HS-27A (cell line): ENCODE results near the gene SMYD3.
A peak's percentile ranks its signal among the peaks of the same experiment; 100 is the strongest.

Experiments used
- DNase-seq: peaks from one replicate; pipeline ENCODE4 v3.0.0-alpha.2; 2012; ENCODE audit warnings: low read depth, missing footprints

SMYD3 gene

DNA sequence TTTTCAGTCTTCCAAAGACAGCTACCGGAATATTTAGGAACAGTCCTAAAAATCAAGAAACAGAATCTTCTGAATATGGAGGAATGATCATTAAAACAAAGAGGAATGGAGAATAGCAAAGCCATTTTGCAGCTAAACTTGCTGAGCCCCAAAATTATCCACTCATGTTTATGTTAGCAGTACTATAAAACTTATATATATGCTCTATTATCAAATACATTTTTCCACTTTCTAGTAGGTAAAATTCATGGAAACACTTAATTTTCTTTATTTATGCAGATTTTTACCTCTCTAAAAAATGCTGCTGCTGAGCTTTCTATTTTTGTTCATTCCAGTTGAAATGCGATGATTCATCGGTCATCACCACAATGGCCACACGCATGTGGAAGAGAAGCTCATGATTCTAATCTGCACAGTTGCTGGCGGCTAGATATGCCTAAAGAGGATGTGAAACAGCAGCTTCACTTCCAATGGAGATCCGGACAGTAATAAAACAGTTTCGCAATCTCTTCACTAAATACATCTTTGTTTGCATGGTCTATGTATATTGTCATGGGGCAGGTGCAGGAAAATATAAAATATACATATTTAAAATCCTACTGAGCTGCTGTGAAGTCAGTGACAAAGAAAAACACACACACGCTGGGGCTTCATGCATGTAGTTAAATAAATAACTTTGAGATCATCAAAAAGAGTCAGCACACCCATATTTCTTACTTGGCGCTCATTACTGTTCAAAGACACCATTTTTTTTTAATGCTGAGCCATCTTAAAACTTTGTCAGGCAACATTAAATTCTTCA is 292.2 kb downstream of the SMYD3 start:
- DNase-seq = peak; percentile 49

DNA sequence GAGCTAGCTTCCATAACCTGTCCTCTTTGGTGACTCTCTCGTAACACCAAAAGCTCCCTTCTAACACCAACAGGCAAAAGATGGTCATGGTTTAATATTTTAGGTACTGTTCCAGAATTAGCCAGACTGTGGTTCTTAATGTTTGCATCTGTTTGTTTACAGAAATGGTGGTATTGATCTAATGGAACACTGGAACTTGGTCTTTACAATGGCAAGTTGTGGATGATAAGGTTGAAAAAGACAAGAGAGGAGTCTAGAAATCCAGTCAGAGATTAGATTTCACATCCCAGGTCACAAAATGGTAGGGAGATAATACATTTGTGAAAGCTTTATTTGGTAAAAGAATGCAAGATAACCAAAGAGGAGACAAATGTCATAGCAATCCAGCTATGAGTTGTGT is 293.1 kb downstream of the SMYD3 start:
- no peak for DNase-seq

DNA sequence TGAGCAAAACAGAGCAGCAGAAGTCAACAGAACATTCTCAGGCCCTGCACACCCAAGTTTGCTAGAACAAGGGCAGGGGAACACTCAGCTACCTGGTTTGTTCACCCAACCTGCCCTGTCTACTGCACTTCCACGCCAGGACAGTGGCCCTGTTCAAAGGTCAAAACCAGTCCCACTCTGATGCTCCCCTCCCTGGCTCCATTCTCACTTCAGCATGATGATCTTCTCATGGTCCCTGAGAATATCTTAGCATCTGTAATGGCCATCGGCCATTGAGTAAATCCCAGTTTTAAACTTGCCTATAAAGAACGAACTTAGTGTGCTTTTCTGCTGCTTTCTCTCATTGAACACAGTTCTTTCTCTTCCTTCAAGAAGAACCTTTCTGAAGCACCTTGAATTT is 293.6 kb downstream of the SMYD3 start:
- DNase-seq = no peak

DNA sequence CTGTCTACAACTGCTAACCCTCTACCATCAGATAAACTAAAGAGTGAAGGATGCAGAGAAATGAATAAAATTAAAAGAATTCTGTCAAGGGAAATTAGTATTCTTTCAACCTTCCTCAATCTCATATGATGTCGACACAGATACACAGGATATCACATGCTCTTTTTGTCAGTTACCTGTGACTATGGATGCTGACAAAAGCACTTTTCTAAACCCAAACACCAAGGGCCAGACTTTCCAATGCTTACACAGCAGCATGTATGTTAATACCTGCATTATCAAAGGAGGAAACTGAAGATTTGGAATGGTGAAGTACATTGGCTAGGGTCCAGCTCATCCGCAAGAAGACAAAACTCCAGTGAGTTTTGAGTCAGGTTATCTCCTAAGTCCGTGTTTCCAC is 294.0 kb downstream of the SMYD3 start:
- no peak for DNase-seq

DNA sequence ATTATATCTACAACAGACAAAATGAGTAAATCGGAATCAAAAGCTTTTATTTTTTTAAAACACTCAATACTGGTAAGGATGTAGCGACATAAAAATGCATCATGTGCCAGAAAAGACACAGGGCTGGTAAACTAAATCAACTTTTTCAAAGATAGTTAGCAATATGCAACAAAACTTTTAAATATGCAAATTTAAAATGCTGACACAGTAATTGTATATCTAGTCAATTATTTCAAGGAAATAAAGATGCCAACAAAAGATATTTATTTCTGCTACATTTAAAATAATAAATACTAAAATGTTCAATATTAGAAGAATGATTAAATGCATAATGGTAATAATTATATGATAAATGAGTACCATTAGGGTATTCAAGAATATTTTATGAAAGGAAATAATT is 295.1 kb downstream of the SMYD3 start:
- DNase-seq = no peak

DNA sequence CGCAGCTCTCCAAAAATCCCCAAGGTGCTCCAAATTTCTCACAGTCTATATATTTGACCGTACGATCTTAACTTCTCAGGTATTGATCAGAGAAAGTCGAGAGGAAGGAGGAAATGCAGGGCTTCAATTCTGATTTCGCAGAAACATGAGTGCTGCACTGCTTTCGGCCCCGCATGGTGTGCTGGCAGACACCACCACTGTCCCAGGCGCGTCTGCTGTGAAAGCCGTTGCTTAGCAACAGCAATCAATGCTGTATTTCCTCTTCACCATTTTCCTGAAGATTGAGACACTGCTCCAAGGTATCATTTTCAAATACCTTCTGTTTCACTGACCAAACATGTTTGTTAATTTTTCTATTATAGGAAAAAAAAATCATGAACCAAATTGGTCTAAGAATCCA is 296.3 kb downstream of the SMYD3 start:
- DNase-seq = no peak

DNA sequence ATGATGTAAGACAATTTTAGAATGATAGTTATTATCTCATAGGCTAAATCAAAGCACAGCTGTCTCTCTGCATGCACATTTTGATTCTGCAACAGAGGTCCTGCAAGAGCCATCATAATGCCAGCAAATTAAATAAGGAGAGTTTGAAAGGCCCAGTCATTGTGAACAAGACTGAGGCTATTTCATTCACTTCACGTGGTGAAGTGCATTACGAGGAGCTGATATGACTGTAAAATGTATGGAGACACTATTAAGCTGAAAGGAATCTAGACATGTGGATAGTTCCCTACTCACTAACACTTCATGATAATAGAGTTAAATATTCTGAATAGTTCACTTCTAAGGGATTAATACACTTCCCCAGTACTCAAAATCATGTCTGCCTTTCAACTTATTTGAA is 299.0 kb downstream of the SMYD3 start:
- DNase-seq = no peak

DNA sequence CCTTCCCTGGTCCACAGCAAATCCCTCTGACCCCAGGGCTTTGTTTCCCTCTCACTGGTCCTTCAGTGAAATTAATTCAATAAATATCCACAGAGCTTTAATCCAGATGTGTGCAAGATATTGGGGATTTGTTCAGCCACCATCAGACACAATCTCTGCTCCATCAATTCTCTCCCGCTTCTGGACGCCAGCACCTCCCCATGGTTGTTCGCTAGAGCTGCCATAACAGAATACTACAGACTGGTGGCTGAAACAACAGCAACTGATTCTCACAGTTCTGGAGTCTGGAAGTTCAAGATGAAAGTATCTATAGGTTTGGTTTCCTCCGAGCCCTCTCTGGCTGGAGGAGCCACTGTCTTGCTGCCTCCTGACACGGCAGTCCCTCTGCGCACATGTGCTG is 303.9 kb downstream of the SMYD3 start:
- no peak for DNase-seq

DNA sequence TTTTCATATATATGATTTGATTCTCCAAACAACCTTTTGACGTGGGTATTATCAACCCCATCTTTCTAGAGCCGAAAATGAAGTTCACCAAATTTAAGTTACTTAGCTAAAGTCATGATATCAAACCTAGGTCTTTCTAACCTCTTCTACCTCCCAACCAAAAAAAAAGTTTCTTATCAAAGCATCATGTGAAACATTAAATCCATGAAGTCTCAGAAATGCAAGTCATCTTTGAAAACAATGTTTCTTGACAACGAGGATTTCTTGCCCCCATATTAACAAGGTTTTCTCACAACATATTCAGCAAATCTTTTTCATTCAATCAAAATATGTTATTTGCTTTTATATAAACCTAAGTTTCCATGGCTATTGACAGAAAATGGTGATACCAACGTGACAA is 306.3 kb downstream of the SMYD3 start:
- no peak for DNase-seq

DNA sequence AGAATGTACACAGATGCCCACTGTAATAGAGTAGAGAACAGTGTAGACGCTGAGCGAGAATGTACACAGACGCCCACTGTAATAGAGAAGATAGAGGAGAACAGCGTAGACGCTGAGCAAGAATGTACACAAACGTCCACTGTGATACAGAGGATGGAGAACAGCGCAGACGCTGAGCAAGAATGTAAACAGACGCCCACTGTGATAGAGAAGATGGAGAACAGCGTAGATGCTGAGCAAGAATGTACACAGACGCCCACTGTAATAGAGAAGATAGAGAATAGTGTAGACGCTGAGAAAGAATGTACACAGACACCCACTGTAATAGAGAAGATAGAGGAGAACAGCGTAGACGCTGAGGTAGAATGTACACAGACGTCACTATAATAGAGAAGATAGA is 306.9 kb downstream of the SMYD3 start:
- DNase-seq = no peak

DNA sequence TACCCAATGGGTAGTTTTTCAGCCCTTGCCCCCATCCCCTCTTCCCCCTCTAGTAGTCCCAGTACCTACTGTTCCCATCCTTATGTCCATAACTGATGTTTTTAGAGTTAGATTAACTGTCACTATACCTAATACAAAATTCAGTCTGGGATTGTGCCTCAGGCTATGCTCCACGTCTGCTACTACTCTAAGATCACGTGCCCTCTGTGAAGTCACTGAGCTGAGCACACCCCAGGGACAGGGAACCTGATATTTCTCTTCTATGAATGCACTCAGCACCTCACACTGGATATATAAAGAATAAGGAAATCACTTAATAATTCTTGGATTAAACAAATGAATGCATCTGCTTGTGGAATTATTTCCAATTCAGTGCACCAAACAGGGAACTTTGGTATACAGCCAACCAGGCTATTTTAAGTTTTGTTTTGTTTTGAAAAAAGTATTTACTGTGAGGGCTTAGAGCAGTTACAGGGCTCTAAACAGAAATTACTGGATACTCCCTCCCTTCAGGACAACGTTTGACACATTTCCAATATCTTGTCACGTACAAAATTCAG is 307.9 kb downstream of the SMYD3 start:
- DNase-seq = no peak

DNA sequence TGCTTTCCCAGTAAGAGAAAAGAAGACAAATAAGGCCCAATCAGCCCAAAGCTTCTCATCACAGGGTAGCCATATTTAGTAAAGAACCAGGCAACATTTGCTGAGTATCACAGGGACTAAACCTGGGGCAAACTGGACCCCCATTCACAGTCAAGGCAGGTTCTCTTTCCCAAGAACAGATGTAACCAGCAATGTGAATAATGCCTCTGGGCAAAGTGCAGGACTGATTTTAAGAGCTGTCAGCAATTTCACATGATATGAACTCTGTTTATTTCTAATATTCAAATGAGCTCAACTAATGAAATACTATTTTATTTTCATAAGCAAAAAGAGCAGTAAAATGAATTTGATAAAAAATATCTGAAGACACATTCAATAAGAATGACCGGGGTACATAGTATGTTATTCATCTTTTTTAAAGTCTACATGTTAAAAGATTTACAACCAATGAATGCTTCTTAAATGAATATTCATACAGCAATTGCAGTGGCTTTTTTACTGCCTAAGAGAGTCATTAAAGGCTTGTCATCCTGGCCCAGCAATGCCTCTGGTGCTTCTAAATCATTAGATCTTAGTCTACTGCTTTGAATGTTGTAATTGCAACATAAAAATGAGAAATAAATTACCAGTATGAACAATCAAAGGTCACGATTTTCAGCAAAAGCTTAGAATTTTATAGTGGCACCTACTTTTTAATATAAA is 308.8 kb downstream of the SMYD3 start:
- DNase-seq = no peak

DNA sequence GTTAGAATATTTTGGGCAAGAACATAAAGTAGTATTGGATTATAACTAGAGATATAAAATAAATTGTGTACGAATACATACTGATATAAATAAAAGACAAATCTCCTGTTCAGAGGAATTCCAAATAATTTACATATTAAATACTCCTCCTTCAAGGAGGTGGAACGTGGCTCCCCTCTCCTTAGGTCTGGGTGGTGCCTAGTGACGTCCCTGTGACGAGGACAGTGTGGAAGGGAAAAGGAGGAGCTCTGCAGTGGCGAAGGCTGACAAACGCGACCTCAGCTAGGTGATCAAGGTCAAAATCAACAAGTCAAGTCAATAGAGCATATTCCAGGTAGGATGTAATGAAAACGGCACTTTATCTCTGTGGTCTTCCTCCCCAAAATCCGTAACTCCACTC is 310.0 kb downstream of the SMYD3 start:
- no peak for DNase-seq

DNA sequence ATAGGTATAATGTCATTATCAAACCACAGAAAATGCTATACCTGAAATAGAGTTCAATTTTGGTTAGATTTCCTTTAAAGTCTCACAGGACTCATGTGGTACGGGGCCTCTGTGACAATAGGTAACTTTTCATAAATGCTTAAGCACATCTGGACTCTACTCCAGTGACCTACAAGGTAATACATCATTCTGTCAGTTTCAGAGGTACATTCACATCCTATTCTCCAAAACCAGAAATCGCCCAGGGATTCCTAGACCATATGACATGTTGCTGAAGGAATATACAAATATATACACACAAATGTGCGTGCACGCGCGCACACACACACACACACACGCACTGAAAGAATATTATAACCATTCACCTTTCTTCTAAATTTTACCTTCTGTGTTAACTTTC is 311.8 kb downstream of the SMYD3 start:
- no peak for DNase-seq

DNA sequence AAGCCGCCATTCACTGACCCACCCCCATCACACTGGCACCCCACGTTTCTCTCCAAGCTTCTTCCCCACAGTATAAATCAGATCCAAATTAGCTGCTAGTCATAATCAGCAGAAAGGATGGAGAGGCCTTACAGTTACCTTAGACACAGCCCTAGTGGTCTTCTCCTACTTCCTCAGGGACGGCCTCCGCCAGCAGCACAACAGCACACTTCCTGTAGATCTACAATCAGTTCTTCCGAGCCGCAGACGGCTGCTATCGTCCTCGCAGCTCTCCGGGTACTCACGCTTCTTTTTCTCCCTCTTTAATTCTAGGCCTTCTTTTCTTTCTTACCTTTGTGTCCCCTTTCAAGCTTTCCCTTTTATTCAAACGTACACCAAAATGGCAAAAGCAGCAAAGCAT is 313.5 kb downstream of the SMYD3 start:
- DNase-seq = no peak

DNA sequence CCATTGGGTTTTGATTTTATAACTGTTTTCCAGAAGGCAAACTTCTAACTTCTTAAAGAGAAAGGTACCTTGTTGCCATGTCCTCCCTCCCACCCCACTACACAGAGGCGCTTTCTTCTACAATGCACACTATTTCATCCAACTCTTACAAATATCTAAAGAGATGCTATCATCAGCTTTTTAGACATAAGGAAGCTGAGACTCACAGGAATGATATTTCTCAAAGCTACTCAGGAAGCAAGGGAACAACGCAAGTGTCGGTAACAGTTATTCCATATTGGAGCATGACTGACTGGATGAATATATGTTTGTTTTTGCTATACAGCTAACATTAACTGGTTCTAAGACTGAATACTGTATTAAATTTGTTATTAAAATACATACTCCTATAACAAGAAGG is 318.0 kb downstream of the SMYD3 start:
- DNase-seq = no peak

DNA sequence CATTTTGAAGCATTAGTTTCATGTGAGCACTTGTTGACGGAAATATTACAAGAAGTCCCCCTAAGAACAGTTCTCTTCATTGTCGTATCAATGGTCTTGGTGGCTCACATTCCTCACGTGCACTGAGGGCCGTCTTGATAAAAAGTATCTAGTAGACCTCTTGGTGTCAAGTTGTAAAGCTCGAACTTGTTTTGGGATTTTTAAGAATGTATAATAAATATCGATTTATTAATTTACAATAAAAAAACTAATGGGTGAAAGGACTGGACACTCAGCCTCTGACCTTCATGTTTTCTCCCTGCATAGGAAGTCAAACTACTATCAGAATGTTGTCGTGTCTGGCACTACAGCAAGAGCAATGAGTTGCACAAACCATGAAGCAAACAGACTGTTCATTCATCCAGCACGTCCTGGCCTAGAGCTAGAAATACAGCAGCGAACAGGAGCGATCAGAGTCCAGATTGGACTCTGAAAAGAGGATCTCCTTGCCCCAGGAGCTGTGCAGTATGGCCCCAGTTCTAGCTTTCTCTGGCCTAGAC is 319.2 kb downstream of the SMYD3 start:
- DNase-seq = no peak

DNA sequence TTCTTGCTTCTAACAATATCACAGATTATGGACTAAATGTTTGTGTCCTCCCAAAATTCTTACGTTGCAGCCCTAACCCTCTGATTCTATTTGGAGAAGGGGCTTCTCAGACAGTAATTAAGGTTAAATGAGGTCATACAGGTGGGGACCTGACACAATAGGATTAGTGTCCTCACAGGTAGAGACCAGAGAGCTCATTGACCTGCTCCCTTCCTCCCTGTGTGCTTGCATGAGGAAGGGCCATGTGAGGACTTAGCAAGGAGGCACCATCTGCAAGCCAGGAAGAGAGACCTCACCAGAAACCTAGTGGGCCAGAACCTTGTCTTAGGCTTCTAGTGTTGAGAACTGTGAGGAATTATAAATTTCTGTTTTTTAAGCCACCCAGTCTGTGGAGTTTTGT is 322.6 kb downstream of the SMYD3 start:
- DNase-seq = no peak

DNA sequence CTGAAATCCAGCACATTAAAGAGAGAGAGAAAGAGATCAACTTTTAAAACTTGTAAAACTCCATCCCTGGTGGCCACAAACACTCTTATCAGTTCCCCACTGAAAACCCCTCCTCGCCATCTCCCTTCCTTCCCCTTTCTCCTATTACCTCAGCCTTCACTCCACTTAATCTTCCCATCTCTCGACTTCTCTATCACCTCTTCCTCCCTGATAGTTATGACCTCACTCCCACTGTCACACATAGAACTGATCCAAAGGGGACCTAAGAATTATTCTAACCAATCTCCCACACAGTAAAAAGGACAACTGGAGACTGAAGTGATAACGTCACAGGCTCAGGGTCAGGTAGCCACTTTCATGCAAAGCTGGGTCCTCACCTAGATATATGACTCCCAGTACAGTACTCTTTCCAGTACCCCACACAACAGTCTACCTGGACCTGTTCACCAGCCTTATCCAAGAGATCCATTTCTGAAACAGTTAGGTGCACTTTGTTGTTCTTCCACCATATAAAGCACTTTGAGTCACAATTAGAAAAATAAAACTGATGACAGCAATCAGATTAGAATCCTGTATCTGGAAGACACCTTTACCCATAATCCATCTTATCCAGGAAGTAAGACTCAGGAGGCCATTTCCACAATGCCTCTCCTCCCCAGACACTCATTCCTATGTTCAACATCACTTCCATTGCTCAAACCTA is 324.8 kb downstream of the SMYD3 start:
- no peak for DNase-seq

DNA sequence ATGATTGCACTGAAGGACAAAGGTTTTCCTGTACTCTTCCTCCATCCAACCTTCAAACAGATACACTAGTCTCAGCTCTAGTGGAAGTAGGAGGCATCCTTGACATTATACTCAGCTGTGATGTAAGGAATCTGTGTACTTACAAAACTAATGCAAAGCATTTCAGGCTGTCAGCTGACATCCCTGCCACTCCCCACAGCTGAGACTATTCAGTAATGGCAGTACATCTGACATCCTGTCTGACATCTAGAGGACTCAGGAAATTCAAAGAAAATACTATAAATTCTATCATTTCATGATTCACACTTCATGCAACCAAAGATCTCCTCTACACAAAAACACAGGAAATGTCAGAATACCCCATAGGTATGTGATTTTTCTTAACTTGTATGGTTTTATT is 325.8 kb downstream of the SMYD3 start:
- DNase-seq = no peak

DNA sequence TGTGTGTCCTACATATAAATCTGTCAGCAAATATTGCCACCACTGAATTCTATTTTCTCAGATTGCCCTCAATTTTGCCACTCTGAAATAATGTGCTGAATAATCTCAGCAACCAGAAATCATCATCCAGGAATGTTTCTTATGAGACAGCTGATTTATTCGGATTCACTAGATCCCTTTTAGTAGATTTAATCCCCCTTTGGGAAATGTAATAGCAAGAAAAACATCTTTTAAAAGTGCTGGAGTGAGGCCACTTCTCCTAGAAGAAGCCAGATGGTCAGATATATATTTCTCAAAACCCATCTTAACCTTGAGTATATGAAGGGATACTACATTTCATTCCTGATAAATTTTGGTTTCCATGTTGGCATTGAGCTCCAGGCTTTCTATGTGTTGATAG is 327.7 kb downstream of the SMYD3 start:
- no peak for DNase-seq

DNA sequence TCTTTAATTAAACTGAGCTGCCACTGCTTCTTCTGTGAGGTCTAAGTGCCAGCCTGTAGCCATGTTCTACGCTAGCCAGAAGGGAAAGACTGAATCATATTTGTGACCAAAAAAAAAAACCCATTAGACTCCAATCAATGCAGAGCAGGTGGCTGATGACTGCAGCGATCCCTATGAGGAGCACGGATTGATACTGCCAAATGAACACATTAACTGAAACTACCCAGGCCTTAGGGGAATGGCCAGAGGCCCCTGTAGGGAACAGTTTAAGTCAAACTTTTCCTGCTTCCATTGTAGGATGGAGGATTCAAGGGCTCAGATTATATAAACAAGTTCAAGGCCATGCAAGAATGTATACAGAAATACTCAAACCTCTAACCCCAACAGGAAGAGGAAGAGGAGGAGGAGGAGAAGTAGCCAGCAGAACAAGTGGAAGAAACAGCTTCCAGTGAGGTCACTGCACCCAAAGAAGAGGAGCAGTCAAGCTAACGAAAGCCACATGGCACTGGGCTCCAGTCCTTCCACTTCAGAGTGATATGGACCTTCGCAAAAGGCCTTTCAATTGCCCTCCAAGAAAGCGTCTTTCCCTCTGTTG is 328.3 kb downstream of the SMYD3 start:
- DNase-seq = no peak
